ENCODE measurements around the gene GPD1L.
"Not testable (repeated sequence)": the region's sequence is repeated elsewhere in the genome, so short reads cannot be mapped to it uniquely, and the experiment has no call there.

GPD1L gene

DNA sequence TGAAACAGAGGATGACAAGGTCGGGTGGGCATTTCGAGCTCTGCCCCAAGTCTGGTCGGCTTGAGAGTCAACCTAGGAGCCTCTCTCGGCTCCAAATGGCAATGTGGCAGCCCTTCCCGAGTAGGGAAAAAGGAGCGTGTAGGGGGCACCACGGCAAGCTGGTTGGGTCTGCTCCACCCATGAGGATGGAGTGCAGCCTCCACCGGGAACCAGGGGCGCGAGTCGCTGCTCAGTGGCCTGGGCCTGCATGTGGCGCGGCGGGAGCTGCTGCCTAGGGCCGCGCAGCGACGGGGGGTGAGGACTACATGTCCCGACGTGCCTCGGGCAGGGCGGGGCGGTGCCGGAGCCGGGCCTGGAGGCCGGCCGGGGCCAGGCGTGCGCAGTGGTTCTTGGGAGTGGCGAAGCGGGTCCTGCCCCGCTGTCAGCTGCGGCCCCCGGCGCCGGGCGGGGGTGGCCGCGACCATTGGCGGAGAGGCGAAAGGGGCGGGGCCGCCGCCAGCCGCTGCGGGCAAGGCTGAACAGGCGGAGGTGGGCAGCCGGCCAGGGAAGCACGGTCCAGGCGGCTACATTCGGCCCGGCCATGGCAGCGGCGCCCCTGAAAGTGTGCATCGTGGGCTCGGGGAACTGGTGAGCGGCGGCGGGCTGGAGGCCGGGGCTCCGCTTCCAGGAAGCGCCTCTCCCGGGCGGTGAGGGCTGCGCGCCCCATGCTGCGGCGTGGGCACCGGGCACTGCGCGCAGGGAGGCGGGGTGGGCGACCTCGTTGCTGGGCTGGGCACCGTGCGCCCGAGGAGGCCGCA is at the start of gene GPD1L:
TSS of gene GPD1L (plus strand) at position 489 of the 797 bp plus-strand sequence. CDS start at position 581, 92 bp downstream.
- peak; percentile 68 to 83 for DNase-seq (ENCODE audit: low read depth in 2 of 2, low spot score in 1 of 2)

DNA sequence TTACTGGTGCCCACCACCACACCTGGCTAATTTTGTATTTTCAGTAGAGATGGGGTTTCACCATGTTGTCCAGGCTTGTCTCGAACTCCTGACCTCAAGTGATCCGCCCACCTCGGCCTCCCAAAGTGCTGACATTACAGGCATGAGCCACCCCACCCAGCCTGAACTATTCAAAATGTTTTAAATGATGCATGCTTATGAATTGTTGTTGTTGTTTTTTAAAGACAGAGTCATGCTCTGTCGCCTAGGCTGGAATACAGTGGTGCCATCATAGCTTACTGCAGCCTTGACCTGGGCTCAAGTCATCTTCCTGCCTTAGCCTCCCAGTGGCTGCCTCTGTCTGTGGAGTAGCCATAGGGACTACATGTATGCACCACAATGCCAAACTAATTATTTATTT is 48.0 kb upstream of the GPD1L start:
- DNase-seq (ENCODE audit: low read depth in 2 of 2, low spot score in 1 of 2), result not testable (repeated sequence)

DNA sequence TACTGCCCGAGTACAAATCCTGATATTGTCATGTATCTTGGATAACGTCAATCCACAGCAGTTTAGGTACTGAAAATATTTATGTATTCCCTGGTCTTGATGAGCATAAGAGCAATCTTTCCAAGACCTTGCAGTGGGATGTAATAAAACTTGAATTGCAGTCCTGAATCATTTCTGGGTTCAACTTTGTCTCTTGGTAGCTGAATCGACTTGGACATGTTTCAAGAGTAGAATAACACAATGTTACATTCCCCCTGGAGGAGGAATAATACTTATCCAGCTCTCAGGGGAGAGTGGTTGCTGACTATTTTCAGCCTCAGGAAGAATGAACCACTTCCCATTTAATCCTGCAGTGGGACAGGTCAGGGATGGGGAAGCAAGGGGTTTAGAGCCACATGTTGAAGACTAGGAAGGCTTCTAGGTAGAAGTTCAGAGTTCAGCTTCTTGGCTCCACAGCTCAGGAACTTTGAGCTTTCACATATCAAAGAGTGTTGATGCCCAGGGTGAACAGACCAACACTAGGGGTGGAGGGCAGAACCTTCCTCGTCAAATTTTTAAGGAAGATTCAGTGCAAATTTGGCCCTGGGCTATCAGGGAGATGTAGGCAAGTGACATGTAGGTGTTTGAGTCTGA is 43.4 kb upstream of the GPD1L start:
- no peak for DNase-seq (ENCODE audit: low read depth in 2 of 2, low spot score in 1 of 2)

DNA sequence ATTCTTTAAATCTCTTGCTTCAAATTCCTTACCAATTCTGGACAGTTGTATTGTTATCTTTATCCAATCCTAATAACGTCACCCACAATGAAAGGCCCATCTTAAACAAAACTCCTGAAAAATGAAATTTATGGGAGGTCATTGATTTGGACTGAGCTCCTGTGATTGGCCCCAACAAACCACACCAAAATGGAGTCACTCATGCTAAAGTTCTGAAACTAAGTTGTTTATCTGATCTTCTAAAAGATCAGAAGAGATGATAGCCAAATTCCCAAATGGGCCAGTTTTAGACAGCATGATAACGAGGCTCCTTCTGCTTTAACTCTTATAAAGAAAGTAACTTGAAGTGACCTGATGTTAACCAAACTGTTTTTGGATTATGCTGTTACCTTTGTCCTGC is 39.7 kb upstream of the GPD1L start:
- no peak for DNase-seq (ENCODE audit: low read depth in 2 of 2, low spot score in 1 of 2)

DNA sequence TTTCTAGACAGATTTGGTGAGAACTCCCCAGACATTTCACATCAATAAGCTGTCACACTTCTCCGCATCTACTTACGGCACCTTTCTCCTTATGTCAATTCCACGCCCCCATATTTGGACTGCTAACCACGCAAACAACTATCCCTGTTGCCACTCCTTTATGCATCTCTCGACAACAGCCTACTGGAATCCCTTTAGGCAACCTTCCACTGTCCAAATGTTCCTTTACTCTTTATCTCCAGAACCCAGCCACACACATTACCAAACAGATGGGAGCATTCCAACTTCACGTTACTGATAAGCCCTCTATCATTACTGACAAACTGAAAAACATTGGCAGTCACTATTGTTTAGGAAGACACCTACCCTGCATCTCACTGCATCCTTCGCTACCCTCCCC is 32.2 kb upstream of the GPD1L start:
- DNase-seq (ENCODE audit: low read depth in 2 of 2, low spot score in 1 of 2), result not testable (repeated sequence)

DNA sequence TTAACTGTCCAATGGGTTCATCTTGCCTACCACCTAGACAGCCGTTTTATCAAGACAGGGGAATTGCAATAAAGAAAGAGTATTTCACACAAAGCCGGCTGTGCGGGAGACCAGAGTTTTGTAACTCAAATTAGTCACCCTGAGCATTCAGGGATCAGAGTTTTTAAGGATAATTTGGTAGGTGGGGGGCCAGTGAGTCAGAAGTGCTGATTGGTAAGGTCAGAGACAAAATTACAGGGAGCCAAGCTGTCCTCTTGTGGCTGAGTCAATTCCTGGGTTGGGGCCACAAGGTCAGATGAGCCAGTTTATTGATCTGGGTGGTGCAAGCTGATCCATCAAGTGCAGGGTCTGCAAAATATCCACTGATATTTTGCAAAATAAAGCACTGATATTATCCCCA is 29.9 kb upstream of the GPD1L start:
- no peak for DNase-seq (ENCODE audit: low read depth in 2 of 2, low spot score in 1 of 2)

DNA sequence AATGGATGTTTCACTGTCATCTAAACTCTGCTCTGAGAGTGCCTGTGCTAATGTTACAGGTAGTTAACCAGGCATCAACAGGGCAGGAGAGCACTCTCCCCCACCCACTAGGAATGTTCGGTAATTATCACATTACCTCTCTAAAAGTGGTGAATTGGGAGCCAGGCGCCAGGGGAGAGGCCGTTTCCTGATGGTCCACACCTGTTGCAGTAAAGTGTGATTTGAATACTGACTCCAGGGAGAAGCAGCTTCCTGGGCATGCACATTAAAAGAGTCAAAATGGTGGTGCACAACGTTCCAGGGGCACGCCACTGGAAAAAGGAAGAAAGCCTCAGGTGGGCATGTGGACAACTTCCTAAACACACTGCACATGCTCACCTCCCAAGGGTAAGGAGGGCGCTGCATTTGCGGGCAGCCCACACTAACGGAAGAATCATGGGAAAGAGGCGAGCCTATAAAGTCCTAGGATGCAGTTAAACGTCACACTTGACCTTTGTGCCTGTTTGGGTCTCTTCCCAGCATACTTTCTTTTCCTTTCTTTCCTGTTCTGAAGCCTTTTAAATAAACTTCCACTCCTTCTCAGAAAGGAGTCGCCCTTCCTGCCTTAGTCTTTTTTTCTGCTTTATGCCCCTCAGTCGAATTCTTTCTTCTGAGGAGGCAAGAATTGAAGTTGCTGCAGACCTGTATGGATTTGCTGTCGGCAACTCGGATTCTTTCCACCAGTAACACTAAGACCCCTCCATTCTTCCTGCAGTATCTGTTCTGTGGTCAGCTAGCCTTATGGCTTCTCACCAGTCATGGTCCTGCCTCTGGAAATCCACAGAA is 28.9 kb upstream of the GPD1L start:
- DNase-seq (ENCODE audit: low read depth in 2 of 2, low spot score in 1 of 2), result no peak

DNA sequence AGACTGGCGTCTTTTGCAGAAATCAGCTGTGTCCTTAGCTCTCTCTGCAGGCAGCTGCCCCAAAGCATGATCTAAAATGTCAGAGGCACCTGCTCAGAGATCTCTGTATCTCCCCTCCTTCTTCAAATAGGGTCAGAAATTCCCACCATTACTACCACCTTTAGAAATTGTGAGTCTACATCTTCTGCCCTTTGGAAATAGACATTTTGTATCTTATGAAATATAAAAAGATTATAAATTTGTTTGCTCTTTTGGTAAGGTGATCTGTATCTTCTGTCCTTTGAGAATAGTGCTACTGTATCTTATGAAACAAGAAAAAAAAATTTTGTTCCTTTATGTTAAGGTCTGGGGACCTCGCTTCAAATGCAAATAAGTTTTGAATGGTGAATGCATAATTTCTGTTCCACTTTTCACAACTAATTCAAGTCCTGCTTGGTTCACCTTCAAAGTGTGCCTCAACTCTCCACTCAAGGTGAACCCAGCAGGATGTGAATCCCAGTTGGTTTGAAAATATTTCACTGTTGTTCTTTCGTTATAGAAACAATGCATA is 28.3 kb upstream of the GPD1L start:
- DNase-seq (ENCODE audit: low read depth in 2 of 2, low spot score in 1 of 2), result no peak

DNA sequence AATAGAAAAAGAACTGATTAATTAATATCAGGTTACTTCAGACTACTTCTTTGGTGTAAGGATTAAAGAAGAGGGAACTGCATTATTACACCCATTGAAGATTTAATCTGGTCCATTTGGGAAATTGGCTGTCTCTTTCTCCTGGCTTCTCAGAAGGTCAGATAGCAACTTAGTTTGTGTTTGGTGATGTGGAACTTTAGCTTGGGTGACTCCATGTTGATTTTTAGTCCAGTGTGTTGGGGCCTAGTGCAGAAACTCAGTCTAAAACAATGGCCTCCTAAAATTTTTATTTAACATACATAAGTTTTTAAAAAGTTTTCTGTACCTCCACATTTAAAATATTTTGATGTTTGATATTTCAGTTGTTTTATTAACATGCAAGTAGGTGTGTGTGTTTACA is 27.6 kb upstream of the GPD1L start:
- DNase-seq (ENCODE audit: low read depth in 2 of 2, low spot score in 1 of 2), result no peak

DNA sequence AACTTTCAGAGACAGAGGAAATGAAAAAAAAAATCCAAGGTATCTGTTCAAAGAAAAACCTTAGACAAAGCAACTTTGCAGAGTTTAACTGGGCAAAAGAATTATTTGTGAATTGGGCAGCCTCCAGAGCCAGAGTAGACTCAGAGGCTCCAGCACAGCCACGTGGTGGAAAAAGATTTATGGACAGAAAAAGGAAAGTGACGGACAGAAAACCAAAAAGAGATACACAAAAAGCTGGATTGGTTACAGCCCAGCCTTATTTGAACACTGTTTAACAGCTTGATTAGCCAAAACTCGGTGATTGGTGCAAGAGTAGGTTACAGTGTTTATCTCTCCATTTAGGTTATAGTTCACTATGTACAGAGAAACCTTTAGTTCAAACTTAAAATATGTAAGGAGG is 23.7 kb upstream of the GPD1L start:
- no peak for DNase-seq (ENCODE audit: low read depth in 2 of 2, low spot score in 1 of 2)

DNA sequence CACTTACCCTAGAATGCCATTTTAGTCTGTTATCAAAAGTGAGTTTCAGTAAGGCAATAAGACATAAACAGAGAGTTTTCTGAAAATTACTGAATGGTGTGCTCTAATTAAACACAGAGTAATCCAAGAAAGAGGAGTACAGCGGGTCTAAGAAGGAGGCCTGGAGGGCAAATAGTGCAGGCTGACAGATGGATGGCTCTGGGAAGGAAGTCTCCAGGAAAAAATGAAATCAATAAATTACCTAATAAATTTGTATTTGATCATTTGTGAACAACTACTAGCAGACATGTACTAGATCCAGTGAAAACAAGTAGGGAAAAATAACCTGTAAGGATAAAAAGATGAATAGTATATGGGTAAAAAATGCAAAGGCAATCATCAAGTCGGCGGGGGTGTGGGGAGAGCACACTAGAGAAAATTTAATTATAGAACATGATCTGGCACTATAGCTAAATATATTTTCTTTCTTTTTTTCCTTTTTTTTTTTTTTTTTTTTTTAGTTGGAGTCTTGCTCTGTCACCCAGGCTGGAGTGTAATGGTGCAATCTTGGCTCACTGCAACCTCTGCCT is 22.6 kb upstream of the GPD1L start:
- no peak for DNase-seq (ENCODE audit: low read depth in 2 of 2, low spot score in 1 of 2)

DNA sequence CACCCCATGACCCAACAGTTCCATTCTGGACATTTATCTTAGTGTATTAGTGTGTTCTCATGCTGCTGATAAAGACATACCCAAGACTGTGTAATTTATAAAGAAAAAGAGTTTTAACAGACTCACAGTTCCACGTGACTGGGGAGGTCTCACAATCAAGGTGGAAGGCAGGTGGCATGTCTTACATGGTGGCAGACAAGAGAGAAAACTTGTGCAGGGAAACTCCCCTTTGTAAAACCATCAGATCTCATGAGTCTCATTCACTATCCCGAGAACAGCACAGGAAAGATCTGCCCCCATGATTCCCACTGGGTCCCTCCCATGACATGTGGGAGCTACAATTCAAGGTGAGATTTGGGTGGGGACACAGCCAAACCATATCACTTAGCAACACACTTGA is 21.6 kb upstream of the GPD1L start:
- DNase-seq (ENCODE audit: low read depth in 2 of 2, low spot score in 1 of 2), result no peak

DNA sequence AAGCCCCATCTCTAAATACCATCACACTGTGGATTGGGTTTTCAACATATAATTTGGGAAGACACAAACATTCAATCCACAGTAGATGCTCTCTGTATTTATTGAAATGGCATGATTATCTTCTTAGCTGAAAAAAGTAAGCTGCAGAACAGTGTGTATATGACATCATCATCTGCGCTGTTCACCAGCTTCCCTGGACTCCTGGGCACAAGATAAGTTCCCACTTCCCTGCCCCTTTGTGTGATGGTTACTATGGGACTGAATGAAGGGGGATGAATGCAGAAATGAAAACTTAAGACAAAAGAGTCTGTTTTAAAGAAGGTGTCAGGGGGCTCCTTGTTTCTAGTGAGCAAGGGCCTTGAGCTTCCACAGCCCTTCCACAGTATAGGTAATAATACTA is 20.0 kb upstream of the GPD1L start:
- no peak for DNase-seq (ENCODE audit: low read depth in 2 of 2, low spot score in 1 of 2)

DNA sequence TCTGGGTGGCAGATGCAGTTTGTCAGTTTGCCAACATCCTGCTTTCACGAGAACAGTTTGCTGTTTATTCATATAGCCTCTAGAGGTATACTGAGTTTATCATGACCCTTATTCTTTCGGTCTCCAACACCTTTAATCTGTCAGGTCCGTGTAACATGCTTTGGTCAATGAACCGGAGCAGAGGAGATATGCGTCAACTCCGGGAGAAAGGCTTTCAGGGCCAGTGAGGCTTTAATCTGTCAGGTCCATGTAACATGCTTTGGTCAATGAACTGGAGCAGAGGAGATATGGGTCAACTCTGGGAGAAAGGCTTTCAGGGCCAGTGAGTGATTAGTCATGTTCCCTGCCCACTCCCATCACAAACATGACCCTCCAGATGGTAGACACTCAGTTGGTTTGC is 16.9 kb upstream of the GPD1L start:
- no peak for DNase-seq (ENCODE audit: low read depth in 2 of 2, low spot score in 1 of 2)

DNA sequence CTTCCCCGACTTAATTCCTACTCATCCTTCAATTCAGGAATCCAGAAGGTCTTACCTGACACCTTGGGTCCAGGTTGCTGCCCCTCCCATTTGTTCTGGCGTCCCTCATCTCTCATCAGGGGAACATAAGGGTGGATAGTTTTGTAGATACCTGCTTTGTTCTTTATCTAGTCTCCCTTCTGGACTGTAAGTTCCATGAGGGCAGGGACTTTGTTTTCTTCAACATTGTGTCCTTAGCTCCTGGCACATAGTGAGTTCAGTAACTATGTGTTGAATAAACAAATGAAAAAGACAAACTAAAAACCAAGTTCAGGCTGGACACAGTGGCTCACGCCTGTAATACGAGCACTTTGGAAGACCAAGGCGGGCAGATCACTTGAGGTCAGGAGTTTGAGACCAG is 13.2 kb upstream of the GPD1L start:
- no peak for DNase-seq (ENCODE audit: low read depth in 2 of 2, low spot score in 1 of 2)

DNA sequence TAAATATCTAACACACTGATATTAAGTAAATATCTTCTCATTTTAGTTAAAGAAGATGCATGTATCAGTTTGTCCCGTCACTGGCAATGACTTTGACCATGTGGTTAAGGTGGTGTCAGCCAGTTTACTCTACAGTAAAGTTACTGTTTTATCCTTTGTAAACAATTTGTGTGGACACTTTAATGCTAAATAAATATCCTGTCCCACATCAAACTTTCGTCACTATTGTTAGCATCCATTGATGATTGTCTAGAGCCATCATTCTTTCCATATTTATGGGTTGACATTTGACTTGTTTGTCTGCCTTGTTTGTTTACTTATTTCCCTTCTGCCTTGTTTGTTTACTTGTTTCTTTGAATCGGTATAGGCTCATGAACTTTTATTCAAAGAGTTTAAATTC is 11.0 kb upstream of the GPD1L start:
- DNase-seq (ENCODE audit: low read depth in 2 of 2, low spot score in 1 of 2), result no peak

DNA sequence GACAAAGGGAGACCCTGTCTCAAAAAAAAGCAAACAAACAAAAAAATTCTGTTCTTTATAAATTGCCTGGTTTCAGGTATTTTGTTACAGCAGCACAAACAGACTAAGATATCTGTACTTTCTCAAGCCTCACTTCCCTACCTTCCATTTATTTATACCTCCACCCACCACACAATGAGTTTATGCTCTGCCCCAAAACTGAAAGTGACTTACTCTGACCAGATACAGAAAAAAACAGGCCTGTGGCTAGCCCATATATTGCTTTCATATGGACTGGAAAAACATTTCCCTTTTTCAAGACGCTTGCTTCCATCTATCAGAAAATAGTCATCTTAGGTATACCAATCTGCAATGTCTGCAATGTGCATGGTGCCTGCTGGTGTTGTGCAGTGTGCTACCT is 8.7 kb upstream of the GPD1L start:
- no peak for DNase-seq (ENCODE audit: low read depth in 2 of 2, low spot score in 1 of 2)

DNA sequence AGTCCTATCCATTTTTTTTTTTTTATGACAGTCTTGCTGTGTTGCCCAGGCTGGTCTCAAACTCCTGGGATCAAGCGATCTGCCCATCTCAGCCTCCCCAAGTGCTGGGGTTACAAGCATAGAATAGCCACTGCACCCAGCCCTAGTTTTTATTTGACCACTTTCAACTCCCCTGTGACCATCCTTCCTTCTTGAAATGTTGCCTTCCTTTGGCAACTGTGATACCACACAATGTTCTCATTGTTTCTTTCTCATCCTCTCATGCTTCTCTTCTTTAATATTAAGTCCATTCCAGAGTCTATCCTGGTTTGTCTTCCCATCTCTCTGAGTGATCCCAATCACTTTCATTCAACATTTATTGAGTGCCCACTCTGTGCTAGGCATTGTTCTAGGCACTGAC is 7.9 kb upstream of the GPD1L start:
- DNase-seq (ENCODE audit: low read depth in 2 of 2, low spot score in 1 of 2), result no peak

DNA sequence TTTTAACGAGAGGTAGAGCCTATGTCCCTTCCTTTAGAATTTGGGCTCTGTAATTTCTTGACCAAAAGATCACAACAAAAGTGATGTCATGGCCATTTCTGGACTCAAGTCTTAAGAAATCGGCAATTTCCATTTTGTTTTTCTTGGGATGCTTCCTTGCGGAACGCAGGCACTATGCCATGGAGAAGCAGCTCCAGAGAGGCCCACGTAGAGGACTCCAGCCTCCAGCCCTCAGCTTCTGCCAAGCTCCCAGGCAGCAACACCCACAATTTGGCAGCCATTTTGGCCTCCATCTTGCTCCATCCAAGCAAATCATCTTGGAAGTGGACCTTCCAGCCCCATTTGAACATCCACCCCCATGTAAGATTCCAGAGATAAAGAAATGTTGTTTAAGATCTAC is 6.0 kb upstream of the GPD1L start:
- no peak for DNase-seq (ENCODE audit: low read depth in 2 of 2, low spot score in 1 of 2)

DNA sequence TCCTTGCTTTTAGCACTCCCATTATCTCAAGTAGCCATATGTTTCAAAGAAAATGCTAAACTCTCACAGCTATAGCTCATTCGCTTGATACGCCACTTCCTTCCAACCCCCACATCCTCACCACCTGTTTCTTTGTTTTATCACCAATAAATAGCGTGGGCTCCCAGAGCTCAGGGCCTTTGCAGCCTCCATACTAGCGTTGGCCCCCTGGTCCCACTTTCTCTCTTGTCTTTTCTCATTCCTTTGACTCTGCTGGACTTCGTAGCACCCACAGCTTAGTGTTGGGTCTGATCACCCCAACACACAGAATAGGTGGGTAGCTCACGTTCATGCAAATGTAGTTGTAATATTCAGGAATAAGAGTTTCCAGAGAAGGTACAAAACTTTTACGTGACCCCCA is 4.1 kb upstream of the GPD1L start:
- DNase-seq (ENCODE audit: low read depth in 2 of 2, low spot score in 1 of 2), result no peak

DNA sequence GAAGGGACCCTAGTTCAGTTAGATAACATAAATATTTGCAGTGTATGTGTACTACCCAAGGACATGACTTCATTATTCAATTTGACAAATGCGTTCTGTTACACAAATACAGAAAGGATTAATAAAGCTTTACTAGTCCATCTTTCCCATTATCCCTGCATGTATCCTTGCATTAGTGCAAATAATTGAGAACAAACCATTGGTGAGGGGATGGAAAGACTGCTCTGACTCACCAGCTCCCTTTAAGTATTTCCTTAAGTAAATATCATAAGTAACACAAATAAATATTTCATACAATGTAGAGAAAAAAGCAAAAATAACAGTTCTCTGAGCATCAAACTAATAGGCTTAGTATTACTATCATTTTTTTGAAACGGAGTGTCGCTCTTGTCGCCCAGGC is 1.9 kb upstream of the GPD1L start:
- DNase-seq (ENCODE audit: low read depth in 2 of 2, low spot score in 1 of 2), result no peak
